Caco-2 (cell line): ENCODE data around the gene CCR5. TPM values are rescaled to one million over a fixed set of nuclear protein-coding genes. Genes with fewer than 3 reads are reported as not detected.
A peak's percentile ranks its signal among the peaks of the same experiment; 100 is the strongest.

Experiments used
- BruUV-seq: library from RNA; stranded (reverse); fragments of 400-500 nt; replicated peaks from 2 replicates; lab custom pipeline; 2021; lab: Mats Ljungman, UMichigan
- CTCF ChIA-PET: fragments of 300-600 bp; sonication (Branson Sonifier 250); formaldehyde crosslinking; loops from one replicate; lab custom pipeline; 2022; ENCODE audit warnings: antibody characterized with exemption; lab: Charles Lee
- POLR2A ChIA-PET: fragments of 300-600 bp; sonication (Branson Sonifier 250); formaldehyde crosslinking; loops from one replicate; lab custom pipeline; 2022; ENCODE audit warnings: antibody characterized with exemption; lab: Charles Lee
- DNase-seq, 2 experiments: peaks; one replicate each; pipeline versions ENCODE4 v3.0.0 to v3.0.0-alpha.2; 2020 to 2022
- H3K27me3 ChIP-seq: replicated peaks from 2 replicates; pipeline ENCODE4 v1.6.0; 2011; ENCODE audit warnings: low read length; ENCODE audit not compliant: control insufficient read depth, insufficient read depth
- H3K36me3 ChIP-seq: 2 replicates; pipeline ENCODE4 v1.5.1; 2011; ENCODE audit warnings: low read length; ENCODE audit not compliant: control insufficient read depth, insufficient read depth
- H3K4me1 ChIP-seq: fragments of 250-450 bp; sonication (Bioruptor Pico); 2 replicates; pipeline ENCODE4 v1.5.1; 2020; ENCODE audit warnings: mild to moderate bottlenecking
- H3K4me3 ChIP-seq: 2 replicates; pipeline ENCODE4 v1.5.1; 2011; ENCODE audit warnings: low read depth, mild to moderate bottlenecking, control low read depth, low read length
- H3K9me3 ChIP-seq: fragments of 250-450 bp; sonication (Bioruptor Pico); 2 replicates; pipeline ENCODE4 v1.5.1; 2020; ENCODE audit warnings: mild to moderate bottlenecking, moderate library complexity
- H3K27ac Mint-ChIP-seq: one replicate; pipeline ENCODE4 v1.8.0; 2022; ENCODE audit warnings: mixed read lengths; ENCODE audit not compliant: unreplicated experiment
- H3K27me3 Mint-ChIP-seq: one replicate; pipeline ENCODE4 v1.8.0; 2022; ENCODE audit warnings: mixed read lengths; ENCODE audit not compliant: insufficient read depth, unreplicated experiment
- H3K36me3 Mint-ChIP-seq: one replicate; pipeline ENCODE4 v1.8.0; 2022; ENCODE audit warnings: mild to moderate bottlenecking, mixed read lengths; ENCODE audit not compliant: insufficient read depth, unreplicated experiment
- H3K4me1 Mint-ChIP-seq: one replicate; pipeline ENCODE4 v1.8.0; 2022; ENCODE audit warnings: low read depth, mixed read lengths; ENCODE audit not compliant: unreplicated experiment
- H3K4me3 Mint-ChIP-seq: one replicate; pipeline ENCODE4 v1.8.0; 2022; ENCODE audit warnings: mild to moderate bottlenecking, moderate library complexity, mixed read lengths; ENCODE audit not compliant: unreplicated experiment
- H3K9me3 Mint-ChIP-seq: one replicate; pipeline ENCODE4 v1.8.0; 2022; ENCODE audit warnings: mixed read lengths; ENCODE audit not compliant: unreplicated experiment
- CTCF ChIP-seq, 2 experiments: fragments of 200-600 bp in 1 of 2; IDR thresholded peaks; 1 replicate in 1 of 2; 2 replicates in 1 of 2; pipeline versions ENCODE4 v1.5.1 to v1.8.0; 2011 to 2022; ENCODE audit warnings: antibody characterized with exemption in 1 of 2, control low read depth in 1 of 2, inconsistent platforms in 1 of 2, low read depth in 1 of 2, low read length in 1 of 2, mild to moderate bottlenecking in 1 of 2, moderate library complexity in 1 of 2; ENCODE audit not compliant: insufficient read depth in 1 of 2, severe bottlenecking in 1 of 2, unreplicated experiment in 1 of 2
- intact Hi-C: fragments of 100-400 bp; cut with micrococcal nuclease; formaldehyde crosslinking; loops from one replicate; pipeline ENCODE4 v1.10.0; 2022; ENCODE audit not compliant: unreplicated experiment
- total RNA-seq: library from RNA; stranded (reverse); gene quantifications from 2 replicates; pipeline ENCODE4 v1.2.3, GENCODE V29; 2022

Gene CCR5
- total RNA-seq, 1 experiment from 2014 or later, result not detected

- intact Hi-C loops, result no loop called here
- H3K9me3 ChIP-seq, result no peaks in the 10 kb centered on the region
- TF ChIP-seq CTCF (IDR thresholded peaks at IDR 0.05; ENCODE audit: insufficient read depth in 1 of 2, low read depth in 1 of 2, low read length in 1 of 2, severe bottlenecking in 1 of 2, unreplicated experiment in 1 of 2), result peak in 1 of 2 experiments; percentile 14
- ChIA-PET POLR2A (no interaction called here), CTCF (interaction anchor here (0.7 kb wide), 1 partner anchor 41 kb away, joined by 3 read pairs; the partner anchor contains the start of gene CCR5)
- no peak overlapping the region for H3K4me3 ChIP-seq
- Mint-ChIP-seq H3K27me3 (no peaks in the 10 kb centered on the region), H3K9me3 (no peaks in the 10 kb centered on the region), H3K27ac (no peak overlapping the region), H3K4me1 (peaks cover 11% of the 10 kb centered on the region), H3K4me3 (no peak overlapping the region), H3K36me3 (no peaks in the 10 kb centered on the region)
- no TSS peak for BruUV-seq
- no peaks in the 10 kb centered on the region for H3K27me3 ChIP-seq
- peaks cover 11% of the 10 kb centered on the region for H3K4me1 ChIP-seq
- DNase-seq, result no peak
- no peaks in the 10 kb centered on the region for H3K36me3 ChIP-seq
Measured at GRCh38 chr3:46411271-46411670, 40.5 kb downstream of the CCR5 start.

GRCh38 chr3:46412786-46413298, 42.1 kb downstream of the CCR5 start:
- Mint-ChIP-seq H3K4me3 (no peak overlapping the region), H3K27me3 (no peaks in the 10 kb centered on the region), H3K36me3 (no peaks in the 10 kb centered on the region), H3K27ac (no peak overlapping the region), H3K4me1 (no peaks in the 10 kb centered on the region), H3K9me3 (no peaks in the 10 kb centered on the region)
- Histone ChIP-seq H3K9me3 (no peaks in the 10 kb centered on the region), H3K4me3 (no peak overlapping the region), H3K27me3 (no peaks in the 10 kb centered on the region), H3K4me1 (no peaks in the 10 kb centered on the region), H3K36me3 (no peaks in the 10 kb centered on the region)
- POLR2A ChIA-PET, result no interaction called here
- no peak for DNase-seq
- no peak for TF ChIP-seq CTCF (IDR thresholded peaks at IDR 0.05; ENCODE audit: insufficient read depth in 1 of 2, low read depth in 1 of 2, low read length in 1 of 2, severe bottlenecking in 1 of 2, unreplicated experiment in 1 of 2)
- intact Hi-C loops, result no loop called here
- CTCF ChIA-PET, result no interaction called here
- BruUV-seq, result no TSS peak

- no peaks in the 10 kb centered on the region for H3K9me3 Mint-ChIP-seq
- POLR2A ChIA-PET, result no interaction called here
- H3K4me1 ChIP-seq, result no peaks in the 10 kb centered on the region
- H3K27ac Mint-ChIP-seq, result no peak overlapping the region
- no TSS peak for BruUV-seq
- no peak overlapping the region for H3K4me3 Mint-ChIP-seq
- DNase-seq, result no peak
- no peaks in the 10 kb centered on the region for H3K27me3 ChIP-seq
- no peak overlapping the region for H3K4me3 ChIP-seq
- no peak for TF ChIP-seq CTCF (IDR thresholded peaks at IDR 0.05; ENCODE audit: insufficient read depth in 1 of 2, low read depth in 1 of 2, low read length in 1 of 2, severe bottlenecking in 1 of 2, unreplicated experiment in 1 of 2)
- intact Hi-C loops, result no loop called here
- no peaks in the 10 kb centered on the region for H3K36me3 ChIP-seq
- no peaks in the 10 kb centered on the region for H3K36me3 Mint-ChIP-seq
- no peaks in the 10 kb centered on the region for H3K4me1 Mint-ChIP-seq
- CTCF ChIA-PET, result no interaction called here
- no peaks in the 10 kb centered on the region for H3K9me3 ChIP-seq
- H3K27me3 Mint-ChIP-seq, result no peaks in the 10 kb centered on the region
Measured at GRCh38 chr3:46413951-46414350, 43.2 kb downstream of the CCR5 start.
